GM12878 (cell line): ENCODE results near the gene NHEJ1. TPM values are rescaled to one million over a fixed set of nuclear protein-coding genes. Genes with fewer than 3 reads are reported as not detected.

Experiments used
- ATAC-seq: fragments of 200-7000 bp; cut with Tn5 transposase; 3 replicates; pipeline ENCODE4 v1.9.1; 2020; ENCODE audit warnings: mild to moderate bottlenecking, moderate library complexity
- BruUV-seq: library from RNA; stranded (reverse); fragments of 400-500 nt; replicated peaks from 2 replicates; lab custom pipeline; 2021; lab: Mats Ljungman, UMichigan
- CTCF ChIA-PET: fragments of 300-600 bp; sonication (Branson Sonifier 250); formaldehyde crosslinking; extraction: SDS; loops from one replicate; lab custom pipeline; 2021; ENCODE audit warnings: inconsistent platforms; lab: Yijun Ruan, JAX
- POLR2A ChIA-PET: fragments of 350-600 bp; formaldehyde crosslinking; extraction: SDS; loops from one replicate; lab custom pipeline; 2021; ENCODE audit warnings: inconsistent platforms; lab: Charles Lee
- RAD21 ChIA-PET: fragments of 300-600 bp; sonication (Branson Sonifier 250); formaldehyde crosslinking; loops from one replicate; lab custom pipeline; 2023; ENCODE audit warnings: antibody characterized with exemption; ENCODE audit not compliant: unreplicated experiment; lab: Charles Lee
- SMC1A ChIA-PET: fragments of 300-600 bp; sonication (Branson Sonifier 250); formaldehyde crosslinking; loops from one replicate; lab custom pipeline; 2023; ENCODE audit not compliant: unreplicated experiment, uncharacterized antibody; lab: Charles Lee
- DNase-seq: peaks from one replicate; pipeline ENCODE4 v3.0.0-alpha.2; 2011; ENCODE audit warnings: low read depth, low spot score
- FAIRE-seq: peaks from 3 replicates; lab custom pipeline; 2011; peaks lifted over from hg19 to GRCh38; lab: Jason Lieb, UNC
- H2AFZ ChIP-seq: 2 replicates; pipeline ENCODE4 v1.6.0; 2011; ENCODE audit warnings: low read depth, low read length, control low read depth; ENCODE audit not compliant: control insufficient read depth
- H3K27ac ChIP-seq: 2 replicates; pipeline ENCODE4 v1.5.1; 2011; ENCODE audit warnings: control low read depth; ENCODE audit not compliant: control insufficient read depth, insufficient read depth
- H3K27me3 ChIP-seq, 2 experiments: replicated peaks in 1 of 2; 2 replicates each; pipeline versions ENCODE4 v1.6.0 to v1.6.1; 2011; ENCODE audit warnings: low read length in 1 of 2; ENCODE audit not compliant: control insufficient read depth in 2 of 2, insufficient read depth in 2 of 2
- H3K36me3 ChIP-seq, 2 experiments: 2 replicates each; pipeline ENCODE4 v1.5.1; 2011; ENCODE audit warnings: low read length in 1 of 2; ENCODE audit not compliant: control insufficient read depth in 2 of 2, insufficient read depth in 2 of 2
- H3K4me1 ChIP-seq: 2 replicates; pipeline ENCODE4 v1.6.1; 2011; ENCODE audit warnings: mild to moderate bottlenecking, low read length, moderate library complexity, mixed read lengths; ENCODE audit not compliant: control insufficient read depth, insufficient read depth
- H3K4me2 ChIP-seq: 2 replicates; pipeline ENCODE4 v1.6.0; 2011; ENCODE audit warnings: control low read depth; ENCODE audit not compliant: control insufficient read depth, insufficient read depth
- H3K4me3 ChIP-seq: fragments of 200-600 bp; sonication (generic); 2 replicates; pipeline ENCODE4 v1.5.1; 2016
- H3K79me2 ChIP-seq: 2 replicates; pipeline ENCODE4 v1.6.0; 2011; ENCODE audit warnings: low read length; ENCODE audit not compliant: control insufficient read depth, insufficient read depth
- H3K9ac ChIP-seq: 2 replicates; pipeline ENCODE4 v1.8.0; 2011; ENCODE audit warnings: low read length, control low read depth, mixed read lengths; ENCODE audit not compliant: control insufficient read depth, insufficient read depth
- H3K9me3 ChIP-seq: replicated peaks from 3 replicates; pipeline ENCODE4 v1.5.1; 2011; ENCODE audit warnings: mild to moderate bottlenecking, low read length; ENCODE audit not compliant: control insufficient read depth, insufficient read depth
- H4K20me1 ChIP-seq: 2 replicates; pipeline ENCODE4 v1.6.0; 2011; ENCODE audit not compliant: control insufficient read depth, insufficient read depth
- BCL3 ChIP-seq: IDR thresholded peaks from 2 replicates; pipeline ENCODE4 v1.6.1; 2011; ENCODE audit warnings: borderline replicate concordance, low read depth, mild to moderate bottlenecking, moderate library complexity, low read length; ENCODE audit not compliant: insufficient read depth, poor library complexity, severe bottlenecking
- FOXM1 ChIP-seq: IDR thresholded peaks from 2 replicates; pipeline ENCODE4 v1.6.1; 2012; ENCODE audit warnings: low read depth, mild to moderate bottlenecking, inconsistent platforms, low read length, moderate library complexity
- POU2F2 ChIP-seq: IDR thresholded peaks from 3 replicates; pipeline ENCODE4 v1.6.1; 2011; ENCODE audit warnings: low read depth, mild to moderate bottlenecking, low read length, borderline replicate concordance
- SPI1 ChIP-seq: IDR thresholded peaks from 2 replicates; pipeline ENCODE4 v1.6.1; 2011; ENCODE audit warnings: low read depth, mild to moderate bottlenecking, low read length, moderate library complexity, borderline replicate concordance; ENCODE audit not compliant: insufficient read depth
- TCF12 ChIP-seq: IDR thresholded peaks from 2 replicates; pipeline ENCODE4 v1.6.1; 2011; ENCODE audit warnings: low read depth, mild to moderate bottlenecking, low read length
- WGBS: methylation state at CpG from one replicate; pipeline ENCODE4 v1.1.6; 2016; ENCODE audit warnings: low lambda C conversion rate; ENCODE audit not compliant: insufficient replicate concordance, insufficient coverage; ENCODE audit errors: missing lambda C conversion rate; 5-methylcytosine and 5-hydroxymethylcytosine counted together
- in situ Hi-C: fragments of 300-500 bp; cut with MboI; formaldehyde crosslinking; loops from 9 replicates; pipeline ENCODE4 v1.14.3; 2018; ENCODE audit warnings: mixed read lengths
- intact Hi-C: fragments of 100-400 bp; cut with micrococcal nuclease; formaldehyde crosslinking; loops from one replicate; pipeline ENCODE4 v1.14.2; 2022; ENCODE audit not compliant: unreplicated experiment
- polyA plus RNA-seq, 11 experiments: library from polyadenylated mRNA; depleted of rRNA in 4 of 11; unstranded in 6 of 11; stranded (reverse) in 5 of 11; fragments of >200 nt; fragmentation: Nextera tagmentation in 4 of 11; fragmentation: Illumina TruSeq in 1 of 11; extraction: Ambion mirVana in 4 of 11; extraction: Trizol in 1 of 11; gene quantifications; 1 replicate in 1 of 11; 2 replicates in 10 of 11; pipeline versions ENCODE4 v1.2.1 to v1.2.3, GENCODE V29; 2011 to 2016; ENCODE audit warnings: inconsistent platforms in 2 of 11, missing spikeins in 2 of 11, low read depth in 1 of 11
- total RNA-seq, 4 experiments: library from RNA; depleted of rRNA in 3 of 4; stranded (reverse); fragments of >200 nt in 3 of 4; fragmentation: Illumina TruSeq in 1 of 4; extraction: Trizol in 1 of 4; gene quantifications; 2 replicates each; pipeline versions ENCODE4 v1.2.1 to v1.2.3, GENCODE V29; 2013 to 2021
- TF ChIP-seq, protein P1 (sequence below): fragments of 450-650 bp; IDR thresholded peaks from 2 replicates; pipeline ENCODE4 v1.6.1; 2017; ENCODE audit warnings: antibody characterized with exemption, mild to moderate bottlenecking, moderate library complexity
- TF ChIP-seq, protein P2 (sequence below): fragments of 450-650 bp; formaldehyde crosslinking; IDR thresholded peaks from 2 replicates; pipeline ENCODE4 v1.4.0; 2022; ENCODE audit warnings: mild to moderate bottlenecking, moderate library complexity

Gene NHEJ1
- total and polyA plus RNA-seq, 10 of the 15 experiments (the other 5 are each of a cell fraction or from before 2014, with no cell fraction given) = 11.8 to 20.2 (median 17.0) TPM

DNA sequence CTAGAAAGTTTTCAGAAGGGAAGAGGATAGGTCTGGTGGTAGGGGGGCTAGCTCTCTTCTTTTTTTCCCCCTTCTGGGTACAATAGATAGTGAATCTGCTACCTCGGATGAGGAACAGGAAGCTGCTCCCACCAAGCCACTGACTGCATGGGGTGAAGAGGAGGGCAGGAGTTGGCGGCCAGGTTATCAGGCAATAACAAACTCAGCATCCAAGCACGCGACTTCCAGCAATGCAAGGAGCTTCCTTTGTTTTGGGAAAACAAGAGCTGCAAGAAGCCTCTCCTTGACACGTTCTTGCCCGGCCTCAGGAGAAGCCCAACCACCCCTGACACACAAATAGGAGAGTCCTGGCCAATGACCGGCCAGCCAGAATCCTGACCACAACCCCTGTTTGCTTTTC, 32.2 kb downstream of the NHEJ1 start:
- H3K9ac ChIP-seq = no peak overlapping the region
- SMC1A ChIA-PET = interaction anchor here (1.0 to 1.8 kb wide), 2 partner anchors 26 to 28 kb away, joined by 3 to 4 read pairs; no protein-coding TSS in a partner anchor
- intact Hi-C loops = no loop called here
- H3K4me1 ChIP-seq = no peaks in the 10 kb centered on the region
- H2AFZ ChIP-seq = no peak overlapping the region
- no peaks in the 10 kb centered on the region for H3K79me2 ChIP-seq
- H3K36me3 ChIP-seq = no peaks in the 10 kb centered on the region
- in situ Hi-C loops = no loop called here
- no peak overlapping the region for H3K4me3 ChIP-seq
- H3K4me2 ChIP-seq = no peak overlapping the region
- DNase-seq = no peak
- TF ChIP-seq, protein P1, sequence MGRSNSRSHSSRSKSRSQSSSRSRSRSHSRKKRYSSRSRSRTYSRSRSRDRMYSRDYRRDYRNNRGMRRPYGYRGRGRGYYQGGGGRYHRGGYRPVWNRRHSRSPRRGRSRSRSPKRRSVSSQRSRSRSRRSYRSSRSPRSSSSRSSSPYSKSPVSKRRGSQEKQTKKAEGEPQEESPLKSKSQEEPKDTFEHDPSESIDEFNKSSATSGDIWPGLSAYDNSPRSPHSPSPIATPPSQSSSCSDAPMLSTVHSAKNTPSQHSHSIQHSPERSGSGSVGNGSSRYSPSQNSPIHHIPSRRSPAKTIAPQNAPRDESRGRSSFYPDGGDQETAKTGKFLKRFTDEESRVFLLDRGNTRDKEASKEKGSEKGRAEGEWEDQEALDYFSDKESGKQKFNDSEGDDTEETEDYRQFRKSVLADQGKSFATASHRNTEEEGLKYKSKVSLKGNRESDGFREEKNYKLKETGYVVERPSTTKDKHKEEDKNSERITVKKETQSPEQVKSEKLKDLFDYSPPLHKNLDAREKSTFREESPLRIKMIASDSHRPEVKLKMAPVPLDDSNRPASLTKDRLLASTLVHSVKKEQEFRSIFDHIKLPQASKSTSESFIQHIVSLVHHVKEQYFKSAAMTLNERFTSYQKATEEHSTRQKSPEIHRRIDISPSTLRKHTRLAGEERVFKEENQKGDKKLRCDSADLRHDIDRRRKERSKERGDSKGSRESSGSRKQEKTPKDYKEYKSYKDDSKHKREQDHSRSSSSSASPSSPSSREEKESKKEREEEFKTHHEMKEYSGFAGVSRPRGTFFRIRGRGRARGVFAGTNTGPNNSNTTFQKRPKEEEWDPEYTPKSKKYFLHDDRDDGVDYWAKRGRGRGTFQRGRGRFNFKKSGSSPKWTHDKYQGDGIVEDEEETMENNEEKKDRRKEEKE = no peak
- TF ChIP-seq, all 136 proteins: peak for 0
- RAD21 ChIA-PET = interaction anchor here (1.2 kb wide), 1 partner anchor 26 kb away, joined by 3 read pairs; no protein-coding TSS in a partner anchor
- H3K9me3 ChIP-seq = no peaks in the 10 kb centered on the region
- CTCF ChIA-PET = interaction anchor here (0.6 to 2.1 kb wide), 7 partner anchors 9 to 101 kb away, joined by 3 to 7 read pairs (median 4); no protein-coding TSS in a partner anchor
- POLR2A ChIA-PET = no interaction called here
- WGBS = 84% methylated on average over 7 of the region's 7 CpGs
- no peaks in the 10 kb centered on the region for H3K27me3 ChIP-seq
- no TSS peak for BruUV-seq
- FAIRE-seq (no peak), ATAC-seq (no peak)
- H3K27ac ChIP-seq = no peak overlapping the region
- no peaks in the 10 kb centered on the region for H4K20me1 ChIP-seq

DNA sequence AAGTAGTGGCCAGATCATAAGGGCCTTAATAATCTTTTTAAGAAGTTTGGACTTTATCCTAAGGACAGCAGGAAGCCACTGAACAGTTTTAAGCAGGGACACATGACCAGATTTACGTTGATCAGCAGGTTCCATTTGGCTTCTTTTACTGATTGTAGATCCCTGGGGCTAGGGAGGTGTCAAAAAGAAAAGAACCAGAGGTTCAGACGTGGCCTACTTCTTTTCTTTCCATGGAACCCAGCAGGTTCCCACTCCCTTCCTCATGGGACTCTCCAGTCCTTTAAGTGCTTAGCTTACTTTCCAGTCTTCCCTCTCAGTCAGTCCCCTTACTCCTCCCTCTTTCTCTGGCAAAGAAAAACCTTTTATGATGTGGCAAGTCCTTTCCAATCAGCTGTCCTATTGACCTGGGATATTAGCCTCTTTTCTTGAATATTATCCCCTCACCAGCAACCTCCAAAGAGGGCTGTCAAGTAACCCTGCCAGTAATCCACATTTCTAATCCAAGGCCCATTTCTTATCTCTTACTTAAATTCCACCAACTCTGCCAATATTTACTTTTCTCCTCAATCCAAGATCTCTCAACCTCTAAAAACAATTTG, 33.5 kb downstream of the NHEJ1 start:
- Histone ChIP-seq H3K27ac (no peak overlapping the region), H3K4me3 (no peak overlapping the region), H3K36me3 (no peaks in the 10 kb centered on the region), H3K79me2 (no peaks in the 10 kb centered on the region), H3K9me3 (no peaks in the 10 kb centered on the region), H3K4me1 (no peaks in the 10 kb centered on the region), H2AFZ (no peak overlapping the region), H3K4me2 (no peak overlapping the region), H3K27me3 (no peaks in the 10 kb centered on the region), H4K20me1 (no peaks in the 10 kb centered on the region), H3K9ac (no peak overlapping the region)
- intact Hi-C loops = no loop called here
- in situ Hi-C loops = no loop called here
- ChIA-PET RAD21 (interaction anchor here (1.2 kb wide), 1 partner anchor 27 kb away, joined by 3 read pairs; no protein-coding TSS in a partner anchor), CTCF (interaction anchor here (0.8 to 2.1 kb wide), 7 partner anchors 8 to 100 kb away, joined by 3 to 7 read pairs (median 5); no protein-coding TSS in a partner anchor), SMC1A (interaction anchor here (0.6 to 1.8 kb wide), 3 partner anchors 27 to 60 kb away, joined by 3 to 4 read pairs (median 3); no protein-coding TSS in a partner anchor), POLR2A (no interaction called here)
- no peak for FAIRE-seq
- no TSS peak for BruUV-seq
- no peak for ATAC-seq
- 57% methylated on average over 2 of the region's 2 CpGs for WGBS
- no peak for DNase-seq
- TF ChIP-seq POU2F2 (no peak), SPI1 (no peak), FOXM1 (no peak), BCL3 (no peak), TCF12 (no peak)
- TF ChIP-seq, protein P2, sequence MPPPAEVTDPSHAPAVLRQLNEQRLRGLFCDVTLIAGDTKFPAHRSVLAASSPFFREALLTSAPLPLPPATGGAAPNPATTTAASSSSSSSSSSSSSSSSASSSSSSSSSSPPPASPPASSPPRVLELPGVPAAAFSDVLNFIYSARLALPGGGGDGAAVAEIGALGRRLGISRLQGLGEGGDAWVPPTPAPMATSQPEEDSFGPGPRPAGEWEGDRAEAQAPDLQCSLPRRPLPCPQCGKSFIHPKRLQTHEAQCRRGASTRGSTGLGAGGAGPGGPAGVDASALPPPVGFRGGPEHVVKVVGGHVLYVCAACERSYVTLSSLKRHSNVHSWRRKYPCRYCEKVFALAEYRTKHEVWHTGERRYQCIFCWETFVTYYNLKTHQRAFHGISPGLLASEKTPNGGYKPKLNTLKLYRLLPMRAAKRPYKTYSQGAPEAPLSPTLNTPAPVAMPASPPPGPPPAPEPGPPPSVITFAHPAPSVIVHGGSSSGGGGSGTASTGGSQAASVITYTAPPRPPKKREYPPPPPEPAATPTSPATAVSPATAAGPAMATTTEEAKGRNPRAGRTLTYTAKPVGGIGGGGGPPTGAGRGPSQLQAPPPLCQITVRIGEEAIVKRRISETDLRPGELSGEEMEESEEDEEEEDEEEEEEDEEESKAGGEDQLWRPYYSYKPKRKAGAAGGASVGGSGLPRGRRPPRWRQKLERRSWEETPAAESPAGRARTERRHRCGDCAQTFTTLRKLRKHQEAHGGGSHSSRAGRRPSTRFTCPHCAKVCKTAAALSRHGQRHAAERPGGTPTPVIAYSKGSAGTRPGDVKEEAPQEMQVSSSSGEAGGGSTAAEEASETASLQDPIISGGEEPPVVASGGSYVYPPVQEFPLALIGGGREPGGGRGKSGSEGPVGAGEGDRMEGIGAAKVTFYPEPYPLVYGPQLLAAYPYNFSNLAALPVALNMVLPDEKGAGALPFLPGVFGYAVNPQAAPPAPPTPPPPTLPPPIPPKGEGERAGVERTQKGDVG (CRISPR knock-in tag) = no peak
